ENCODE measurements around the gene HAUS8. TPM values are rescaled to one million over a fixed set of nuclear protein-coding genes. Genes with fewer than 3 reads are reported as not detected.
A peak's percentile ranks its signal among the peaks of the same experiment; 100 is the strongest.

HAUS8 gene
- polyA plus RNA-seq, 3 donors = 12.5 to 17.0 (median 14.8) TPM

DNA sequence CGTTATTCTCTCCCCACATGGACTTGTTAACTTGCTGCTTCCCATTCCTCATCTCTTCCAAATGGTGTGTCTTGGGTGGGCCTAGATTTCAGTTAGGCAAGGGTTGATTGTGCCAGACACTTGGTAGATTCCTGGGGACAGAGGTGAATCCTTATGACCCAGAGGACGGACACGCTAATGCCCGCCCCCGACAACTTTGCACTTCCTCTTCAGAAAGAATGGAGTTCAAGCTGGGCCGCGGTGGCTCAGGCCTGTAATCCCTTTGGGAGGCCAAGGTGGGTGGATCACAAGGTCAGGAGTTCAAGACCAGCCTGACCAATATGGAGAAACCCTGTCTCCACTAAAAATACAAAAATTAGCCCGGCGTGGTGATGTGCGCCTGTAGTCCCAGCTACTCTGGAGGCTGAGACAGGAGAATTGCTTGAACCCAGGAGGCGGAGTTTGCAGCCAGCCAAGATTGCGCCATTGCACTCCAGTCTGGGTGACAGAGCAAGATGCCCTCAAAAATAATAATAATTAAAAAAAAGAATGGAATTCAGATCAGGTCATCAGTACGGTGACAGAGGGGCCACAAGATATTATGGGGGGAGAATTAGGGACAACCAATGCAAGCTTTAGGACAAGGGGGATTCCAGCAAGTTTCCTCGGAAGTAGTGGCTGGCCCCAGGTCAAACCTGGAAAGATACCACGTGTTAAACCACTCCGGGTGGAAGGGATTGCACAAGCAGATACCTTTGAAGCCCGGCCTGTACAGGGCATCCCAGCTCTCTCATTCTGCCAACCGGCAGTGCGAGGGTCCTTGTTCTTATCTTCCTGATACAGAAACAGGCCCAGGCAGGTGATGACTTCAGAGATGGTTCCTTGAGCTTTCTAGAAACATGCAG, 3.0 kb upstream of the HAUS8 start:
- no peak for DNase-seq

- DNase-seq = no peak
These were observed 2.3 kb upstream of the HAUS8 start for GRCh38 chr19:17077447-17078028.

DNA sequence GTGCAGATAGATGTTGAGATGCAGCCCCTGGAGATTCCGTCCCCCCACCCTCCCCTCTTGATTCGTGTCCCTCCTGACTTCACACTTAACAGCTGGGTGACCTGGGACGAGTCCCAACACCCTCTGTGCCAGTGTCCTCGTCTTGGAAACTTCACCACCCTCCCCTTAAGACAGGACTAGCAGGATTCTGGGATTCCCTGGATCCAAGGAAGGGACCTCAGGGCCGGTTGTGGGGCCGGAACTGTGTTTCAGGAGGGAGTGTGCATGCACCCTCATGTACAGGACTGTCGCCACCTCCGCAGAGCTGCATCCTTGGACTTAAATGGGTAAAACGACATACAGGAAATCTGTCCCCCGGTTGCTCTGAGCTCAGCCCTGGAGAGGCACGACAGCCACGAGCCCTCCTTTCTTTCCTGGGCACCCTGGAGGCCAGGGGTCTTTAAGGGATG, 1.3 kb upstream of the HAUS8 start:
- no peak for DNase-seq

DNA sequence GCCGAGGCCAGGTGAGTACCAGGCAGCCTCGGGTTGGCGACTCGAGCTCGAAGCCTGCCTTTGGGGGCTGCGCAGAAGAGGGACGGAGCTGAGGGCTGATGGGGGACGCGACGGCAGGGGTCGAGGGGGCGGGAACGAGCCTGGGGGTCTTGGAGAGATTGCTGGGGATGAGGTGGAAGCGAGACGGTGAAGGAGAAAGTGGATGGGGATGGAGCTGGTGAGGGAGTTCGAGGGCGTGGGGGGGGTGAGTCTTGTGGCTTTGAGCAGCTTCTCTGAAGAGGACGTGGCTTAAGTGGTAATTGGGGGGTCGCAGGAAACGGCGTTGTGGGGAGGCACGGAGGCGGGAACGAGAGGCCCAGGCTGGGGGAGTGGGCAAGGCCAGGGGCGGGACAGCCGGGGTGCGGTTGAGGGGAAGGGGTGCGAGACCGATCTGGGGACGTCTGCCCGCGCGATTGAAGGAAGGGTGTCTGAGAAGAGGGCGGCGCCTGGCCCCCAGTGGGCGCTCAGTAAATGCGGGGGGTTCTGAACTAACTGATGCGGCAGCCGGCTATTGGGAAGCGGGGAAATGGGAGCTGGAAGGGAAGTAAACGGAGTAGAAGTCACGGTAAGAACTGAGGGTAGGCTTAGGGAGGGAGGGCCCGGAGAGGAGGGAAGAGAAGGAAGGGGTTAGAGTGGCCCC, 751 bp upstream of the HAUS8 start:
- peak; percentile 52 for DNase-seq

DNA sequence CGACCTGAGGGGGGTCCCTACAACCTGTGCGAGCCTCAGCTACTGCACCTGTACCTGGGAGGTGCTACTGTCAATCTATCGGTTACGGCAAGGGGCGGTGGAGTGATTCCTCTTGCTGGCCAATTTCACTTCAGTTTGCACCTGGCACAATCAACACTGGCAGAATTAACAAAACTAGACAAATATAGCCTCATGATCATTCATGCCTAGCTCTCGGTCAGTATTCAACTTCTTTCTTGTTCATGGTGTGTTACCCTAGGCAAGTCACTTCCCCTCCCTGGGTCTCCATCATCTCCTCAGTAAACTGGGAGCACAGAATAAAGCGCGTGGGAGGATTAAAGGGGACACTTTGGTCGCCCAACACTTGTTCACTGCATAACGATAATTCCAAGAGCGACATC, 618 bp downstream of the HAUS8 start:
- no peak for DNase-seq

- DNase-seq = no peak
These were observed 1.2 kb downstream of the HAUS8 start for GRCh38 chr19:17073869-17074633.

DNA sequence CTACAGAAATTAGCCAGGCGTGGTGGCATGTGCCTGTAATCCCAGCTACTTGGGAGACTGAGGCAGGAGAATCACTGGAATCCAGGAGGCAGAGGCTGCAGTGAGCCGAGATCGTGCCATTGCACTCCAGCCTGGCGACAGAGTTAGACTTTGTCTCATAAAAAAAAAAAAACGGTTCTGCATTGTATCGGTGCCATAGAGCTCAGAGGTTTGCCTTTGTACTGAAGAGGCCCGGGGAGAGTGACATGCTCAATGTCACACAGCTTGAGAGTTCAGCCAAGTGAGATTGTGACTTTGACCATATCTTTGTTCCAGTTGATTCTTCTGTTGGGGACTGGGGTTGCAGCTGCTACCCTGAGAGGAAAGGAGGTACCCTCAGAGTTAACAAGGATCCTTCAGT, 4.3 kb downstream of the HAUS8 start:
- DNase-seq = no peak

DNA sequence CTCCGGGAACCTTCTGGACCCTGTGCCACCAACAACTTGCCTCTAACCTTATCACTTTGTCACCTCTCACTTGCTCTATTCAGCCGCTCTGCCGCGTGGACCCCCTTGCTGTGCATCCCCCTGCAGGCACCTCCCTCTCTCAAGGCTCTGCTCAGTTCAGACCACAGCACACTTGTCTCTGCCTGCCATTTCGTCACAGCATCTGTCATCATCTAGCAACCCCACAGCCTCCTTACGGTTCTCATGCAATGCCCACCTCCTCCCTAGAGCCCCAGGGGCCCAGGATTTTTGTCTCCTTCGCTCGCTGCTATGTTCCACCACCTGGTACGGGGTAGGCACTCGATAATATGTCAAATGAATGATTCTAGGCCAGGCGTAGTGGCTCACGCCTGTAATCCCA, 4.8 kb downstream of the HAUS8 start:
- DNase-seq = no peak

- DNase-seq = no peak
These were observed 6.1 kb downstream of the HAUS8 start for GRCh38 chr19:17069193-17069592.

DNA sequence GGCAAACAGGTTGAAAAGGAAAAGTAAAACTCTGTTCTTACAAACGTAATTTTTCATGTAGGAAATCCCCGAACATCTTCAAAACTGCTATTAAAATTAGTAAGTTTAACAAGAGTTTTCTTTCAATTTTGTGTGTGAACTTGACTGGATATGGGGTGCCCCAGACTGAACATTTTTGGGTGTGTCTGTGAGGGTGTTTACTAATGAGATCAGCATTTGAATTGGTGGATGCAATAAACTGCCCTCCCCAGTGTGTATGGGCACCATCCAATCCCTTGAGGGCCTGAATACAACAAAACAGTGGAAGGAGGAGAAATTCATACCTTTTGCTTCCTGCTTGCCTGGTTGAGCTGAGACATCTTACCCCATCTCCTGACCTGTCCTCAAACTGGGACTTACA, 11.8 kb downstream of the HAUS8 start:
- DNase-seq = no peak

- DNase-seq = no peak
These were observed 13.6 kb downstream of the HAUS8 start for GRCh38 chr19:17061691-17062090.

GRCh38 chr19:17061205-17061604, 14.0 kb downstream of the HAUS8 start:
- DNase-seq = no peak

DNA sequence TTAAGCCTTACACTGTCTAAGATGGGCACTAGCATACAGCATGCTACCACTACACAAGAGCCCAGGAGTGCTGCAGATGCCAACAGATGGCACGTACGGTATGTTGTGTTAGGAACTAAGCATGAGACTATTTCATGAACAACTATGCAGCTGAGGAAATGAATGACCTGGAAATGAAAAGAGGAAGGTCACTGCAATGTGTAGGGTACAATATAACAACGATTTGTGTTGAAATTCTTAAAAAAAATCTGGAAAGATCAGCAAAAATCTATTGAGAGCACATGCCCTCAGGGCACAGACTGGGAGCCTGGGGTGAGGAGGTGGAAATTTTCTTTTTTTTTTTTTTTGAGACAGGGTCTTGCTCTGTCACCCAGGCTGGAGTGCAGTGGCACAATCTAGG, 14.4 kb downstream of the HAUS8 start:
- no peak for DNase-seq

GRCh38 chr19:17058236-17058635, 17.0 kb downstream of the HAUS8 start:
- no peak for DNase-seq

DNA sequence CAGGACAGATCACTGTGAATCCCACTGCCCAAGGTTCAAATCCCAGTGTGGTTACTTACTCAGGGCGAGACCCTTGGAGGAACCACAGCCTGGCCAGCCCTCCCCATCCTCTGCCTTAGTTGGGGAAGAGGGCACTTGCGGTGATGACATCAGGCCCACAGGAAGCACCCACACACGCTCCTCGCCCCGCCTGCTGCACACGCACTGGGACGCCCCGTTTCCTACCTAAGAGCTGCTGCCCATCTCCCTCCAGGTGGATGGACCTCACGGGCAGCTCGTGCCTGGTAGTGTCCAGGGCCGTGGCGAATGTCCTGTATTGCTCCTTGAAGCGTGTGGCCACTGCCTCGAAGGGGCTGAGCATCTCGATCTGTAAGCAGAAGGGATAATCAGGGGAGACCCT, 19.6 kb downstream of the HAUS8 start:
- no peak for DNase-seq

DNA sequence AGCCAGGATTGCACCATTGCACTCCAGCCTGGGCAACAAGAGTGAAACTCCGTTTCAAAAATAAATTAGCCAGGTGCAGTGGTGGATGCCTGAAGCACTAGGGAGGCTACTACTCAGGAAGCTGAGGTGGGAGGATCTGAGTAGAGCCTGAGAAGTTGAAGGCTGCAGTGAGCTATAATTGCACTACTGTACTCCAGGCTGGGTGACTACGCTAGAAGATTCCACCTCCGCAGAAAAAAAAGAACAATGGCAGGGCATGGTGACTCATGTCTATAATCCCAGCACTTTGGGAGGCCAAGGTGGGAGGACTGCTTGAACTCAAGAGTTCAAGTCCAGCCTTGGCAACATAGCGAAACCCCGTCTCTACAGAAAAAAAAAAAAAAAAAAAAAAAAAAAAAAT, 20.5 kb downstream of the HAUS8 start:
- no peak for DNase-seq

DNA sequence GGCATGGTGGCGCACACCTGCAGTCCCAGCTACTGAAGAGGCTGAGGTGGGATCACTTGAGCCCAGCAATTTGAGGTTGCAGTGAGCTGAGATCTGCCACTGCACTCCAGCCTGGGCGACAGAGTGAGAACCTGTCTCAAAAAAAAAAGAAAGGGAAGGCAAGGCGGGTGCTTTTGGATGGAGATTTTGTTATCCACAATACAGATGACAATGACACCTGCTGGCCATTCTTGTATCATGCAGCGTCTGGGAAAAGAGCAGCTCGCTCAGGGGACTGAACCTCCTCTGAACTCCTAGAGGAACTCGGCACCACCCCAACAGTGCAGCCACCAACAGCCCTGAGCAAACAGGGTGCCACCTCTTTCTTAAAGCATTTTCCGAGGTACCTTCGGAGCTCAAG, 22.8 kb downstream of the HAUS8 start:
- DNase-seq = peak; percentile 50

- DNase-seq = no peak
These were observed 25.5 kb downstream of the HAUS8 start for GRCh38 chr19:17049711-17050280.

- no peak for DNase-seq
These were observed 26.3 kb downstream of the HAUS8 start for GRCh38 chr19:17048885-17049453.

GRCh38 chr19:17045907-17046502, 29.2 kb downstream of the HAUS8 start:
- no peak for DNase-seq

DNA sequence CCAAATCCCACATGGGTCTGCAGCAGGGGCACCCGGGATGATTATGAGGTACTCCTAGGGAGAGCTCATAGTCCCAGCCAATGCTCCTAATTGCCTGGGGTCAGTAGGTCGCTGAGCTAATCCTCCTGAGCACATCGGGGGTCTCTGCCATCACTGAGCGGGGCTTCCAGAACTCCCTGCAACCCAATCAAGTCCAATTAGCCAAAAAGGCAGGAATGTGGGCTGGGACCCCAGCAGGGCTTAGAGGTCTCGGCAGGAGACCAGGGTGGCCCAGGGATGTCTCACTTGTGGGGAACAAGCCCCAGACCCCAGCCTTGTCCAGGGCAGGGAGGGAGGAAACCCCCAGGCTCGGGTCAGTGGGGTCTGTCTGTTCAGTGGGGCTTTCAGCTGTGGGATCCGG, 31.5 kb downstream of the HAUS8 start:
- DNase-seq = no peak

All from renal pelvis (tissue), 4 donors.